Lung (tissue), 12 donors: Measurements from ENCODE around the gene ACOT7. TPM values are rescaled to one million over a fixed set of nuclear protein-coding genes. Genes with fewer than 3 reads are reported as not detected.

Experiments used
- ATAC-seq: fragments of 200-7000 bp; cut with Tn5 transposase; one replicate; pipeline ENCODE4 v1.9.1; 2020; ENCODE audit warnings: moderate number of reproducible peaks; ENCODE audit not compliant: insufficient read depth, low FRiP score
- DNase-seq, 3 donors: peaks; one replicate each; pipeline ENCODE4 v3.0.0-alpha.2; 2013 to 2017
- H3K27ac ChIP-seq, 2 donors: one replicate each; pipeline ENCODE4 v1.5.1; 2013; ENCODE audit warnings: mild to moderate bottlenecking in 2 of 2, moderate library complexity in 2 of 2, control low read depth in 1 of 2, inconsistent platforms in 1 of 2, low read depth in 1 of 2, low read length in 1 of 2
- H3K27me3 ChIP-seq, 3 donors: one replicate each; pipeline ENCODE4 v1.5.1; 2013; ENCODE audit warnings: low read length in 2 of 3; ENCODE audit not compliant: control insufficient read depth in 3 of 3, insufficient read depth in 3 of 3
- H3K36me3 ChIP-seq, 4 donors: one replicate each; pipeline ENCODE4 v1.5.1; 2013; ENCODE audit warnings: low read length in 4 of 4, mild to moderate bottlenecking in 1 of 4, moderate library complexity in 1 of 4; ENCODE audit not compliant: control insufficient read depth in 4 of 4, insufficient read depth in 4 of 4
- H3K4me1 ChIP-seq, 5 donors: one replicate each; pipeline ENCODE4 v1.5.1; 2013; ENCODE audit warnings: low read length in 5 of 5, mild to moderate bottlenecking in 2 of 5, moderate library complexity in 1 of 5; ENCODE audit not compliant: control insufficient read depth in 5 of 5, insufficient read depth in 5 of 5
- H3K4me3 ChIP-seq: one replicate; pipeline ENCODE4 v1.5.1; 2013; ENCODE audit warnings: mild to moderate bottlenecking, control low read depth, moderate library complexity
- H3K9ac ChIP-seq, 2 donors: one replicate each; pipeline ENCODE4 v1.5.1; 2013; ENCODE audit warnings: low read length in 2 of 2, control low read depth in 1 of 2; ENCODE audit not compliant: insufficient read depth in 1 of 2
- H3K9me3 ChIP-seq, 4 donors: one replicate each; pipeline ENCODE4 v1.5.1; 2013; ENCODE audit warnings: low read length in 3 of 4, mild to moderate bottlenecking in 1 of 4, moderate library complexity in 1 of 4; ENCODE audit not compliant: control insufficient read depth in 4 of 4, insufficient read depth in 3 of 4
- CTCF ChIP-seq: IDR thresholded peaks from 2 replicates; pipeline ENCODE4 v1.5.1; 2012; ENCODE audit warnings: mild to moderate bottlenecking; ENCODE audit errors: control extremely low read depth, extremely low read depth
- WGBS, 2 donors: extraction: QIAGEN DNeasy Blood & Tissue Kit; methylation state at CpG; one replicate each; pipeline ENCODE4 v1.1.7; 2013; 5-methylcytosine and 5-hydroxymethylcytosine counted together
- polyA plus RNA-seq, 2 donors: library from polyadenylated mRNA; stranded (reverse); fragments of 200-250 nt; gene quantifications; one replicate each; pipeline ENCODE4 v1.2.1, GENCODE V29; 2013
- total RNA-seq, 2 donors: library from RNA; depleted of rRNA in 1 of 2; stranded (reverse); fragments of >200 nt in 1 of 2; gene quantifications; one replicate each; pipeline ENCODE4 v1.2.1, GENCODE V29; 2014 to 2021
- donor health status: control.
- donor health status: control.
- donor health status: Bipolar disorder and iron deficiency.
- donor health status: healthy.
- donor health status: DM: yes; HTN: yes; CAD: no.

The ACOT7 gene
- total and polyA plus RNA-seq, 4 donors, result 8.8 to 37.4 (median 23.1) TPM

DNA sequence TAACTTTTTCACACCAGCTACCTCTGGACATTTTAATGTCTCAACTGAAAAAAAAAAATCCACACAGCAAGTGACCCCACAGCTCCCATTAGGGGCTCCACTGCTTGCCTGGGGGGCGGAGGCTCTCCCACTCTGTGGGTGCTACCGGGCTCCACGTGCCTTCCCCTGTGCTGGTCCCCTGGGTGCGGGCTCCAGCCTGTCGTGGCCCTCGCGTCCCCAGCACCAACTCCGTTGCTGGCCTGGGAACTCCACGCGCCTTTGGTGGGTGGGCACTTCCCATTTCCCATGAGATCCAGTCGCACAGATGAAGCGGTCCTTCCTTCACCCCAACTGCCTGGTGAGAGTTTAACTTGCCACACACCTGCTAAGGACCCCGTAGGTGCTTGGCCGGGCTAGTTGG, 105.5 kb downstream of the ACOT7 start:
- no peaks in the 10 kb centered on the region for H3K9me3 ChIP-seq
- H3K36me3 ChIP-seq, result no peaks in the 10 kb centered on the region
- peaks cover 0 to 30% (median 14%) of the 10 kb centered on the region in 5 donors for H3K4me1 ChIP-seq
- H3K27ac ChIP-seq, result peak overlapping the region in 1 of 2 donors; percentile 27
- no peak for ATAC-seq
- no peak for TF ChIP-seq CTCF
- 86% methylated on average over 14 of the region's 14 CpGs for WGBS, 2 donors
- no peak for DNase-seq
- peak overlapping the region in 1 of 2 donors; percentile 5 for H3K9ac ChIP-seq
- H3K4me3 ChIP-seq, result no peak overlapping the region
- H3K27me3 ChIP-seq, result no peaks in the 10 kb centered on the region

GRCh38 chr1:6287431-6287886, 106.1 kb downstream of the ACOT7 start:
- ATAC-seq (no peak), DNase-seq (peak; percentile 52 to 91 (median 79))
- Histone ChIP-seq H3K36me3 (no peaks in the 10 kb centered on the region), H3K27ac (no peak overlapping the region), H3K9ac (no peak overlapping the region), H3K4me3 (no peak overlapping the region), H3K4me1 (peaks cover 0 to 30% (median 14%) of the 10 kb centered on the region in 5 donors), H3K9me3 (no peaks in the 10 kb centered on the region), H3K27me3 (no peaks in the 10 kb centered on the region)
- no peak for TF ChIP-seq CTCF
- WGBS, 2 donors, result 63 to 84% methylated on average over 10 of the region's 10 CpGs

GRCh38 chr1:6287029-6287428, 106.5 kb downstream of the ACOT7 start:
- Histone ChIP-seq H3K9me3 (no peaks in the 10 kb centered on the region), H3K27ac (no peak overlapping the region), H3K27me3 (no peaks in the 10 kb centered on the region), H3K36me3 (no peaks in the 10 kb centered on the region), H3K4me3 (no peak overlapping the region), H3K4me1 (peaks cover 0 to 27% (median 13%) of the 10 kb centered on the region in 5 donors), H3K9ac (no peak overlapping the region)
- 64 to 78% methylated on average over 13 of the region's 13 CpGs for WGBS, 2 donors
- TF ChIP-seq CTCF, result no peak
- ATAC-seq (no peak), DNase-seq (no peak)

DNA sequence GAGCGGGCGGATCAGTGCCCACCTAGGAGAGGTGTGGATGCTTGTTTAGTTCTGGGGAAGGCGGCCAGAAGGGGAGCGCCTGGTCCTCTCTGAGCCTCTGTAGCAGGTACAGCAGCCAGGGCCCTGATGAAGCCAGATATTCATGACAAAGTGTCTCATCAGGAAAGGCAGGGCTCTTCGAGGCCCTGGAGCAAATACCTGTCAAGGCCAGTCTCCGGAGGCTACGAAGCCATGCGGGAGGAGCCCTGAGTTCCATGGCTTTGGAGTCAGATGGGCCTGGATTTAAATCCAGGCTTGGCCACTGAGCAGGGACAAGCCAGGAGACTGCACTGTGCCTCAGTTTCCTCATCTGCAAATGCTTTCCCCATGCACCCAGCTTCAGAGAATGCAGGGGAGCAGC, 107.3 kb downstream of the ACOT7 start:
- TF ChIP-seq CTCF, result no peak
- Histone ChIP-seq H3K4me3 (no peak overlapping the region), H3K9ac (no peak overlapping the region), H3K27ac (no peak overlapping the region), H3K9me3 (no peaks in the 10 kb centered on the region), H3K36me3 (no peaks in the 10 kb centered on the region), H3K4me1 (peaks cover 0 to 19% (median 8%) of the 10 kb centered on the region in 5 donors), H3K27me3 (no peaks in the 10 kb centered on the region)
- WGBS, 2 donors, result 95 to 96% methylated on average over 8 of the region's 8 CpGs
- DNase-seq (no peak), ATAC-seq (no peak)
